Epidermal melanocyte (primary cell): ENCODE measurements around the gene METTL9.

Experiments used
- DNase-seq: peaks from one replicate; pipeline ENCODE4 v3.0.0; 2011; ENCODE audit warnings: low spot score; ENCODE audit not compliant: insufficient read length

METTL9 gene

DNA sequence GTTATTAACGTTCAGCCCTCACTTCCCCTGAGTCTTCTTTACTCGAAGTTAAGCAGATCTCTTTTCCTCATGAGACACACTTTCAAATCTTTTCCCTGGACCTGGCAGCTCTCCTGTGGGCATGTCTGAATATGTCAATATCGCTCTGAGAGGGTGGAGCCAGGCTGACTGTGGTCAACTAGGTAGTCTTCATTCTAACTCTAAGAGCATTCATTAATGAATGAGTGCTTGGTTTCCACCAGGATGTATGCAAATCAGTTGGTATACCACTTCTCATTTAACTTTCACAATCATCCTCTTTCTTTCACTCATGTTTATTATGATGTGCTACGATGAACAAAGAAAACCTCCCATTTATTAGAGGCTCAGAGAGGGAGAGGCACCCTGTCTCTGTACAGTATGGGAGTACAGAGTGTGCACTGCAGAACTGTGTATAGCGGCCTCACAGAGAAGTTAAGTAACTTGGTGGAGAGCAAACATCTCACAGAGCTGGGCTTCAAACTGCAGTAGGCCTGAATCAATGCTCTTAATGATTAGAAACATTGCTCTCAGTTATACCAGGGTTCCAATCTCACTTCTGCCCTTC lies 104.3 kb downstream of the METTL9 start:
- DNase-seq = no peak

DNA sequence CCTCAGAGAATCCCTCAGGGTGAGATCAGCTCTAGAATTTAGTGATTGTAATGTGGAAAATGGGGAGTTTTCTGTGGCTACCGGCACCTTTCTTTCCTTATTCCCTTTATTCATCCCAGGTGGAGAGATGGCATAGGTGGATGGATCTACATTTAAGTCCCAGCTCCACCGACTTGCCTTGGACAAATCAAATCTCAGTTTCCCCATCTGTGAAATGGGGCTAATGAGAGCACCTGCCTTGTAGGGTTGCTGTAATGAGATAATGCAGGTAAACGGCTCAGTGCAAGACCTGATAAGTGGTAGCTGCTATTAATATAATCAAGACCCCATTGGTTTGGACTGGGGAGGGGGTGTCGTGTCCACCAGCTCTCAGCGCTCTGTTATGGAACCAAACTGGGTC lies 104.9 kb downstream of the METTL9 start:
- no peak for DNase-seq

DNA sequence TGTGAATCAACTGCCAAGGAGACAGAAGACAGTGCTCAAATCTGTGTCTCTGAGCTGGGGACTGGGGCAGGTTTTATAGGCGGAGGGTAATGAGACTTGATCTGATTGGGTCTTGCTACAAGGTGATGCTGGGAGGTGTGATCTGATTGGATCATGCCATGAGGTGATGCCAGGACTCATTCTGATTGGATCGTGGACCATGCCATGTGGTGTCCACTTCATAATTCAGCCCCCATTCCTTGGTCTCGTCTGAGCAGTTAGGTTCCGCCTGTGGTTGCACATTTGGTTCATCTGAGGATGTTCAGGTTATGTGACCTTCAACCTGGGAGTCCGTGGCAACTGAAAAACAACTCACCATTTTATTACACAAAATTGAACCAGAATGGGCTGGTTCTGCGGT lies 105.4 kb downstream of the METTL9 start:
- no peak for DNase-seq
